K562 (cell line): ENCODE measurements around the gene GPR3.

Experiments used
- EP300 ChIP-seq: IDR thresholded peaks from 2 replicates; pipeline ENCODE4 v1.6.1; 2012; ENCODE audit warnings: low read length, improper control_type of control experiment
- KAT7 ChIP-seq: sonication (generic); formaldehyde crosslinking; IDR thresholded peaks from 2 replicates; pipeline ENCODE4 v1.8.0; 2022; ENCODE audit warnings: missing genetic modification reagents, mild to moderate bottlenecking, borderline replicate concordance
- KHSRP ChIP-seq: fragments of 450-650 bp; IDR thresholded peaks from 2 replicates; pipeline ENCODE4 v1.6.1; 2017
- ZNF717 ChIP-seq: fragments of 250-450 bp; sonication (Bioruptor Pico); IDR thresholded peaks from 2 replicates; pipeline ENCODE4 v1.5.0; 2021
- TF ChIP-seq, protein P1 (sequence below): sonication (generic); formaldehyde crosslinking; IDR thresholded peaks from 2 replicates; pipeline ENCODE4 v1.8.1; 2023; ENCODE audit warnings: mild to moderate bottlenecking, missing genetic modification reagents

DNA sequence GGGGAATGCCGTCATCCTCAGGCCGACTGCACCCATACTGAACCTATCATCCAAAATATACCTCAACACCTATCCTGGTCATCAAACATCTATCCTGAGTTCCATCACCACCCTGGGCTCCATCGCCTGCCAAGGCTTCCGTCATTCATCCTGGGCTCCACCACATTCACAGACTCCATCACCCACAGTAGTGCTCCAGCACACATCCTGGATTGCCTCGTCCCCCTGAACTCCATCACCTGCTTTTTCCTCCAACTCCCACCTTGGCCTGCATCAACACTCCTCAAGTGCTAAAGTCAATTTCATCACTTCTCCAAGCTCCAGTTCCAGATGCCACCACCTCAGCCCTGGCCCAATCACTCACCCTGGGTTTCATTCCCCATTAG, 33.5 kb upstream of the GPR3 start:
- TF ChIP-seq, protein P1, sequence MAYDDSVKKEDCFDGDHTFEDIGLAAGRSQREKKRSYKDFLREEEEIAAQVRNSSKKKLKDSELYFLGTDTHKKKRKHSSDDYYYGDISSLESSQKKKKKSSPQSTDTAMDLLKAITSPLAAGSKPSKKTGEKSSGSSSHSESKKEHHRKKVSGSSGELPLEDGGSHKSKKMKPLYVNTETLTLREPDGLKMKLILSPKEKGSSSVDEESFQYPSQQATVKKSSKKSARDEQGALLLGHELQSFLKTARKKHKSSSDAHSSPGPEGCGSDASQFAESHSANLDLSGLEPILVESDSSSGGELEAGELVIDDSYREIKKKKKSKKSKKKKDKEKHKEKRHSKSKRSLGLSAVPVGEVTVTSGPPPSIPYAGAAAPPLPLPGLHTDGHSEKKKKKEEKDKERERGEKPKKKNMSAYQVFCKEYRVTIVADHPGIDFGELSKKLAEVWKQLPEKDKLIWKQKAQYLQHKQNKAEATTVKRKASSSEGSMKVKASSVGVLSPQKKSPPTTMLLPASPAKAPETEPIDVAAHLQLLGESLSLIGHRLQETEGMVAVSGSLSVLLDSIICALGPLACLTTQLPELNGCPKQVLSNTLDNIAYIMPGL (CRISPR knock-in tag) = no peak
- no peak for TF ChIP-seq ZNF717 (CRISPR knock-in tag)
- TF ChIP-seq KHSRP = no peak
- no peak for TF ChIP-seq KAT7
- no peak for TF ChIP-seq EP300
